HEK293T (cell line): ENCODE measurements around the gene SGCE.

Experiments
- ARNT ChIP-seq: fragments of 450-650 bp; IDR thresholded peaks from 2 replicates; pipeline ENCODE4 v1.6.1; 2017; ENCODE audit warnings: mild to moderate bottlenecking
- FOXK2 ChIP-seq: fragments of 450-650 bp; IDR thresholded peaks from 2 replicates; pipeline ENCODE4 v1.6.1; 2016; ENCODE audit warnings: mild to moderate bottlenecking
- FOXM1 ChIP-seq: fragments of 450-650 bp; IDR thresholded peaks from 2 replicates; pipeline ENCODE4 v1.6.1; 2017; ENCODE audit warnings: mild to moderate bottlenecking, borderline replicate concordance
- PKNOX1 ChIP-seq: fragments of 450-650 bp; IDR thresholded peaks from 2 replicates; pipeline ENCODE4 v1.6.1; 2016
- TARDBP ChIP-seq: fragments of 450-650 bp; IDR thresholded peaks from 2 replicates; pipeline ENCODE4 v1.6.1; 2016
- ZNF384 ChIP-seq: fragments of 450-650 bp; IDR thresholded peaks from 2 replicates; pipeline ENCODE4 v1.6.1; 2016

GRCh38 chr7:94602181-94602580 is 53.8 kb downstream of the SGCE start:
- TF ChIP-seq ZNF384 = no peak
- no peak for TF ChIP-seq FOXK2
- TF ChIP-seq PKNOX1 = no peak
- no peak for TF ChIP-seq FOXM1
- no peak for TF ChIP-seq ARNT
- no peak for TF ChIP-seq TARDBP
